HG02642 (cell line): ENCODE measurements around the gene WRNIP1.

ENCODE experiments used
- ATAC-seq: cut with Tn5 transposase; IDR thresholded peaks from one replicate; pipeline ENCODE4 v1.9.1; 2021; ENCODE audit warnings: mild to moderate bottlenecking; ENCODE audit not compliant: unreplicated experiment, poor library complexity

Gene WRNIP1

DNA sequence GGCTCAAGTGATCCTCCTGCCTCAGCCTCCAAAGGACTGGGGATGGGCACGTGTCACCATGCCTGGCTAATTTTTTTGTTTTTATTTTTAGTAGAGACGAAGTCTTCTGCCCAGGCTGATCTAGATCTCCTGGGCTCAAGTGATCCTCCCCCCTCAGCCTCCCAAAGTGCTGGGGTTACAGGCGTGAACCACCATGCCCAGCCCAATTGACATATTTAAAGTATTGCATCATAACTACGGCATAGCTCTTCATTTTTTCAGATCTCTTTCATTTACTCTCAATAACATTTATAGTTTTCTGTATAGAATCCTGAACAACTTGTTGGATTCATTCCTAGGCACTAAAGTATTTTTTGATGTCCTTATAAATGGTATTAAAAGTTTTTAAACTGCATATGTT lies 63.4 kb downstream of the WRNIP1 start:
- no peak for ATAC-seq

DNA sequence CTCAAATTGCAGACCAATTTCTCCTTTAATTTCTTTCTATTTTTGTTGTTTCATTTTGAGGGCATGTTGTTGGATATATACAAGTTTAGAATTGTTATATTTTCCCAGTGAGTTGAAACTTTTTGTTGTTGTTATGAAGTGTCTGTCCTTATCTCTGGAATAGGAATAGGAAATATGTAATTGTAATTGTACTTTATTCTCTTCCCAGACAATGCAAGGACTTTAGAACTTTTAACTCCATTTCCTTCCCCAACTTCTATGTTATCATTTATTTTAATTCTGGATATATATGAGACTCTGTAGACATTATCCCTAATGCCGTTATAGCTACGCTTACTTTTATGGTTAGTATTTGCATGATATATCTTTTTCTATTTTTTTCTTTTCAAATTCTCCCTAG lies 64.1 kb downstream of the WRNIP1 start:
- no peak for ATAC-seq

DNA sequence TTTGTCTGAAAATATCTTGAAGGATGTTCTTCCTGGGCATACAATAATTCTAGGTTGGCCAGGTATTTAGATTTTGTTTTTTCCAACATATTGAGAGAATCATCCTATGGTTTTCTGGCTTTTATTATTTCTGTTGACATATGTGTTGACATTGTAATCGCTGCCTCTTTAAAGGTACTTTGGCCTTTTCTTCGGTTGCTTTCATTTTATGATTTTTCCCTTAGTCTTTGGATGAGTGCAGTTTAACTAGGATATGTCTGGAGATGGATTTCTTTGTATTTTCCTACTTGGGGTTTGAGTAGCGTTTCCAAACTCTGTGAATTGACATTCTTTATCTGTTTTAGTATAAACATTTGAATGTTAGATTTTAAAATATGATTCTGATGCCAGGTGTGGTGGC lies 65.0 kb downstream of the WRNIP1 start:
- ATAC-seq: no peak

DNA sequence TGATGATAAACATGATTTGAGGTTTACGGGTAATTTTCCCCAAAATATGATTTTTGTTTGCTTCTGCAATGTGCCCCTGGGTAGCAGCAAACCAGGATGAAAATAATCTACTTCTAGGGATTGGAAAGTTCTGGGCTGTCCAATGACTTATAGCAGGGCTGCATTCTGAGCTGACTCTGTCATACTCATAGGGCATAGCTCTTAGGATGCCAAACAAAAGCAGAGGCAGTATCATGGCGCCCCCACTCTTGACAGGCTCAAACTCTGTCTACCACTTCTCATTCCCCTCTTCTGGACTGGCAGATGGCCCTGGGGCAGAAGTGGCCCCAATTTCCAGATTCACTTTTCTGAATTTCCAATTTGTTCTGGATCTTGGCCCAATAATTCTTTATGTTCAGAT lies 66.2 kb downstream of the WRNIP1 start:
- no peak for ATAC-seq

DNA sequence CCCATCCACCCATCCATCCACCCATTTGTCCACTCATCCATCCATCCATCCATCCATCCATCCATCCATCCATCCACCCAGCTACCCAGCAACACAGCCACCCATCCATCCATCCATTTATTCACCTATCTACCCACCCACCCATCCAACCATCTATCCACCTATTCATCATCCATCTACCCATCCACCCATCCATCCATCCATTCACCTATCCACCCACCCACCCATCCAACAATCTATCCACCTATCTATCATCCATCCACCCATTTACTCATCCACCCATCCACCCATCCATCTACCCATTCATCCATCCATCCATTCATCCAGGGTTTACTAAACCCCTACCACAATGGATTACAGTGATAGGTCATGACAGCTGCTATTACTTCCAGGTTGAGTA lies 69.1 kb downstream of the WRNIP1 start:
- no peak for ATAC-seq
